Measurements from ENCODE around the gene CCS. TPM values are rescaled to one million over a fixed set of nuclear protein-coding genes. Genes with fewer than 3 reads are reported as not detected.

Gene CCS
- total RNA-seq, 6 donors from 2014 or later, result 24.3 to 82.8 (median 34.0) TPM

DNA sequence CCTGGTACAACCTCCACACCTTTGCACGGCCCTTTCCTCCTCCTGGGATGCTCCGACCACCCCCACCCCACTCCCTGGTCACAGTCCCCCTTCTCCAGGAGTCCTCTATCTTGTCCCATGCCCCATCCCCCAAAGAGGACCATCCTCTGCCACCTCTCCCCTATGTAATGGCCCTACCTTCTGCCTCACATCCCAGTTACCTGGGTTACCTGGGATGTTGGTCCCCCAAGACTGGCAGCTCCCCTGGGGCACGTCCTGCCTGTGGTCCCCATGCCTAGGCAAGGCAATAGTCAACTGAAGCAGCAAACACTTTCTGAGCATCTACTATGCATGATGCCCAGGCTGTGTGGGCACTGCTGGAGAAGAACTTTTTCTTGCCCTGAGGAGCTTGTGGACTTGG lies 37.6 kb upstream of the CCS start:
- WGBS, 2 donors, result 68 to 71% methylated on average over 3 of the region's 3 CpGs
- Histone ChIP-seq H3K27me3 (no peaks in the 10 kb centered on the region), H3K4me1 (peaks cover 8 to 11% (median 9%) of the 10 kb centered on the region in 4 donors), H3K36me3 (no peaks in the 10 kb centered on the region), H3K9me3 (no peaks in the 10 kb centered on the region), H3K27ac (no peak overlapping the region), H3K4me3 (no peak overlapping the region)
- DNase-seq (no peak), ATAC-seq (ENCODE audit: low FRiP score in 2 of 2) (no peak)
- TF ChIP-seq POLR2AphosphoS5 (IDR thresholded peaks at IDR 0.05) (no peak), EP300 (IDR thresholded peaks at IDR 0.05) (no peak), POLR2A (IDR thresholded peaks at IDR 0.05) (no peak)
- TF ChIP-seq, protein P1, sequence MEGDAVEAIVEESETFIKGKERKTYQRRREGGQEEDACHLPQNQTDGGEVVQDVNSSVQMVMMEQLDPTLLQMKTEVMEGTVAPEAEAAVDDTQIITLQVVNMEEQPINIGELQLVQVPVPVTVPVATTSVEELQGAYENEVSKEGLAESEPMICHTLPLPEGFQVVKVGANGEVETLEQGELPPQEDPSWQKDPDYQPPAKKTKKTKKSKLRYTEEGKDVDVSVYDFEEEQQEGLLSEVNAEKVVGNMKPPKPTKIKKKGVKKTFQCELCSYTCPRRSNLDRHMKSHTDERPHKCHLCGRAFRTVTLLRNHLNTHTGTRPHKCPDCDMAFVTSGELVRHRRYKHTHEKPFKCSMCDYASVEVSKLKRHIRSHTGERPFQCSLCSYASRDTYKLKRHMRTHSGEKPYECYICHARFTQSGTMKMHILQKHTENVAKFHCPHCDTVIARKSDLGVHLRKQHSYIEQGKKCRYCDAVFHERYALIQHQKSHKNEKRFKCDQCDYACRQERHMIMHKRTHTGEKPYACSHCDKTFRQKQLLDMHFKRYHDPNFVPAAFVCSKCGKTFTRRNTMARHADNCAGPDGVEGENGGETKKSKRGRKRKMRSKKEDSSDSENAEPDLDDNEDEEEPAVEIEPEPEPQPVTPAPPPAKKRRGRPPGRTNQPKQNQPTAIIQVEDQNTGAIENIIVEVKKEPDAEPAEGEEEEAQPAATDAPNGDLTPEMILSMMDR (IDR thresholded peaks at IDR 0.05), result no peak

DNA sequence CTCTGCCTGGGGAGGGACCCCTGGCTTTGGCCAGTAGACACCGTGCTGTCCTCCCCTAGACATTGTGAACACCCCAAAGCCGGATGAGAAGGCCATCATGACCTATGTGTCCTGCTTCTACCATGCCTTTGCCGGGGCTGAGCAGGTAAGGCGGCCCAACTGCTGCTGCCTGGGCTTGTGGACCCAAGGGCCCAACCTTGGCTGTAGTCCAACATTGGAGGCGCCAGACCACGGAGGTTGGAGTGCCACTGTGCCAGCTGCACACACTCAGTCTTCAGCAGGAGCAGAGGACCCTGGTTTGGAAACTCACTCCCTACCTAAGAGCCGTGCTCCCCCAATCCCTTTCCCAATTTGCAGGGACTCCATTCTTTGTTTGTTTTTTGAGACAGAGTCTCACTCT lies 36.9 kb upstream of the CCS start:
- H3K36me3 ChIP-seq, result no peaks in the 10 kb centered on the region
- peaks cover 8 to 11% (median 9%) of the 10 kb centered on the region in 4 donors for H3K4me1 ChIP-seq
- H3K27ac ChIP-seq, result no peak overlapping the region
- no peak for TF ChIP-seq POLR2A (IDR thresholded peaks at IDR 0.05)
- no peak for TF ChIP-seq POLR2AphosphoS5 (IDR thresholded peaks at IDR 0.05)
- TF ChIP-seq EP300 (IDR thresholded peaks at IDR 0.05), result no peak
- TF ChIP-seq, protein P1 (IDR thresholded peaks at IDR 0.05), result no peak
- no peaks in the 10 kb centered on the region for H3K27me3 ChIP-seq
- WGBS, 2 donors, result 70 to 82% methylated on average over 5 to 7 of the region's 7 CpGs
- ATAC-seq (ENCODE audit: low FRiP score in 2 of 2) (no peak), DNase-seq (no peak)
- H3K4me3 ChIP-seq, result no peak overlapping the region
- no peaks in the 10 kb centered on the region for H3K9me3 ChIP-seq

DNA sequence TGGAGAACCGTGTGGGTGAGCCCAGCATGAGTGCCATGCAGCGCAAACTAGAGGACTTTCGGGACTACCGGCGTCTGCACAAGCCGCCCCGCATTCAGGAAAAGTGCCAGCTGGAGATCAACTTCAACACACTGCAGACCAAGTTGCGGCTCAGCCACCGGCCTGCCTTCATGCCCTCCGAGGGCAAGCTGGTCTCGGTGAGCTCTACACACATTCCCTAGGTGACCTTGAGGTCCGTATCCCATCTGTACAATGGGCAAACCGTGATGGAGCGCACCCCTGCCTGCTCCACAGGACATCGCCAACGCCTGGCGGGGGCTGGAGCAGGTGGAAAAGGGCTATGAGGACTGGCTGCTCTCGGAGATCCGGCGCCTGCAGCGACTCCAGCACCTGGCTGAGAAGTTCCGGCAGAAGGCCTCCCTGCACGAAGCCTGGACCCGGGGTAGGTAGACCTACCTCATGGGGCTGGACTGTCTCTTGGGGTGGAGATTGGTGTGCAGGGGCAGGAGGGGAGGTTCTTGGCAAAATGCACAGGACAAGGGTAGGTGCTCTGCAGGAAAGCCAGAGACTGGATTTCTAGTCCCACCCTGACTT lies 35.2 kb upstream of the CCS start:
- H3K4me1 ChIP-seq, result peaks cover 8 to 11% (median 9%) of the 10 kb centered on the region in 4 donors
- no peak overlapping the region for H3K27ac ChIP-seq
- no peaks in the 10 kb centered on the region for H3K9me3 ChIP-seq
- H3K4me3 ChIP-seq, result no peak overlapping the region
- DNase-seq, result peak in 1 of 2 donors; percentile 71
- H3K36me3 ChIP-seq, result no peaks in the 10 kb centered on the region
- TF ChIP-seq POLR2A (IDR thresholded peaks at IDR 0.05) (no peak), POLR2AphosphoS5 (IDR thresholded peaks at IDR 0.05) (no peak), EP300 (IDR thresholded peaks at IDR 0.05) (no peak)
- TF ChIP-seq, protein P1 (IDR thresholded peaks at IDR 0.05), result no peak
- no peak for ATAC-seq (ENCODE audit: low FRiP score in 2 of 2)
- 95% methylated on average over 24 of the region's 24 CpGs; no CpG with 5 or more reads in 1 of the 2 donors for WGBS, 2 donors
- H3K27me3 ChIP-seq, result no peaks in the 10 kb centered on the region

DNA sequence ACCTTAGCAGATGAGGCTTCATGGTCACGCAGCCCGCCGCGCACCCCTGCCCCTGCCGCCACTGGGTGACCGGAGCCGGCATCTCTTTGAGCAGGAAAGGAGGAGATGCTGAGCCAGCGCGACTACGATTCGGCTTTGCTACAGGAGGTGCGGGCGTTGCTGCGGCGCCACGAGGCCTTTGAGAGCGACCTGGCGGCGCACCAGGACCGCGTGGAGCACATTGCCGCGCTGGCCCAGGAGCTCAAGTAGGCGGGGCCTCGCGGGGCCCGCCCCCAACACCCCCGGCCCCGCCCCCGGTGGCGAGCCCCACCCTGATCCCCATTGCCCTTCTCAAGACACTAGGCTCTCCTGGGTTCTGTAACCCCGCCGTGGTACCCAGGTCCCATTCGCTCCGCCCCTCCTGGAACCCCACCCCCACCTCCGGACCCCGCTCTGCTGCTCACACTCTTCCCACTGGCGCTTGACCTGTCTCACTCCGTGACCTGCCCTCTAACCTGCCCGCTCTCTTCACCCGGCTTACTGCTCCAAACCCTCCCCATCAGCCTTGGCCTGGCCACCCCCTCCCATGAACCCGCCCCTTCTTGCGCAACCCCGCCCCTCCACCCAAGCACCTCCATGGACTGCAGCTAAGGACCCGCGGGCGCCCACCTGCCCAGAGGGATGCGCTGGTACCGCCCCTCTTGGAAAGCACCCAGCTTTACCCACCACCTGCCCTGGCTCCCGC lies 33.7 kb upstream of the CCS start:
- peaks cover 8 to 11% (median 9%) of the 10 kb centered on the region in 4 donors for H3K4me1 ChIP-seq
- ATAC-seq (ENCODE audit: low FRiP score in 2 of 2), result peak in 1 of 2 donors; percentile 60
- DNase-seq, result peak in 1 of 2 donors; percentile 91
- TF ChIP-seq POLR2A (IDR thresholded peaks at IDR 0.05) (no peak), POLR2AphosphoS5 (IDR thresholded peaks at IDR 0.05) (no peak), EP300 (IDR thresholded peaks at IDR 0.05) (no peak)
- TF ChIP-seq, protein P1 (IDR thresholded peaks at IDR 0.05), result no peak
- H3K27ac ChIP-seq, result no peak overlapping the region
- WGBS, 2 donors, result 6 to 21% methylated on average over 9 to 30 of the region's 50 CpGs
- H3K27me3 ChIP-seq, result no peaks in the 10 kb centered on the region
- peak overlapping the region in 1 of 4 donors; percentile 13 for H3K4me3 ChIP-seq
- H3K36me3 ChIP-seq, result no peaks in the 10 kb centered on the region
- no peaks in the 10 kb centered on the region for H3K9me3 ChIP-seq
